ENCODE data around the gene FURIN.
"Not testable (repeated sequence)": the region's sequence is repeated elsewhere in the genome, so short reads cannot be mapped to it uniquely, and the experiment has no call there.

FURIN gene

DNA sequence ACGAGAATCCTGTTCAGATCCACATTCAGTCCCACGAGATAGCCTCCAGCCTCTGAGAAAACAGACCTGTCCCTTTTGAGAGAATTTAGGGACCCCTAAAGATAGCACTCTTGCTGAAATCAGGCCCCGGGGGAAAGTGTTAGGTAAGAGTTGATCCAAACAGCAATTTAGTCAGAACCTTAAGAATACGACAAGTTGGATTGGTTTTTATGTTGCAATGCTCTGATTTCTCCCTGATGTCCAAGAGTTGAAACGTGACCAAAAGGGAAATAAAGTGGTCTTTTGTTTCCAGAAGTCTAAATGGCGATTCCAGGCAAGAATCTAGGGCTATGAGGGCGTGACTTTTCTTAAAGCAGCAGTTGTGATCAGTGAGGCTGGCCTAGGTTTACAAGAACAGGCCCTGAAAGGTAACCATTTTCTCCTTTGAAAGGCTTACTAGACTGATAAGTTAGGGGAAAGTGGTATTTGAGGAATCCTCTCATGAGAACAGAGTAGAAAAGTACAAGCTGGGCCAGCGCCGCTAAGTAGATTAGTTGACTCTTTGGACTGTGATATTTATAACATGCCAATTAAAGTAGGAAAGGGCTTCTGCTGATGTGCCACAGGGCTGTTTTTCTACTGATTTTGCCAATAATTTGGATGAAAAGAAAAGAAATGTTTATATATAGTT lies 39.6 kb downstream of the FURIN start:
- H3K9me3 ChIP-seq (ENCODE audit: control extremely low read depth in 1 of 5, control insufficient read depth in 4 of 5, insufficient read depth in 2 of 5, low read depth in 1 of 5, low read length in 4 of 5): no peaks in the 10 kb centered on the region
- peaks cover 17 to 78% (median 67%) of the 10 kb centered on the region in 4 experiments for H3K36me3 ChIP-seq (ENCODE audit: control insufficient read depth in 4 of 4, insufficient read depth in 4 of 4, low read length in 3 of 4)
- peaks cover 2 to 11% (median 9%) of the 10 kb centered on the region in 4 experiments for H3K4me1 ChIP-seq (ENCODE audit: control extremely low read depth in 1 of 4, control insufficient read depth in 4 of 4, insufficient read depth in 4 of 4, low read length in 3 of 4)
- no peak overlapping the region for H3K27ac ChIP-seq (ENCODE audit: insufficient read depth in 1 of 2, low read depth in 1 of 2, low read length in 2 of 2, poor library complexity in 1 of 2, severe bottlenecking in 2 of 2)
- POLR2A ChIA-PET: no interaction called here
- CTCF ChIA-PET: interaction anchor here (1.4 to 16.2 kb wide), 2 partner anchors 25 to 26 kb away, joined by 4 to 258 read pairs; partner anchors contain the start of genes HDDC3 and UNC45A
- no peak for DNase-seq
- 97% methylated on average over 9 of the region's 9 CpGs for WGBS (ENCODE audit: insufficient coverage)
- H3K4me3 ChIP-seq (ENCODE audit: control insufficient read depth in 1 of 7, extremely low read depth in 1 of 7, insufficient read depth in 4 of 7, low read depth in 2 of 7, low read length in 6 of 7): no peak overlapping the region
- no peaks in the 10 kb centered on the region for H3K27me3 ChIP-seq (replicated peaks in 2 of 5; ENCODE audit: control insufficient read depth in 4 of 5, insufficient read depth in 5 of 5, low read length in 4 of 5)

DNA sequence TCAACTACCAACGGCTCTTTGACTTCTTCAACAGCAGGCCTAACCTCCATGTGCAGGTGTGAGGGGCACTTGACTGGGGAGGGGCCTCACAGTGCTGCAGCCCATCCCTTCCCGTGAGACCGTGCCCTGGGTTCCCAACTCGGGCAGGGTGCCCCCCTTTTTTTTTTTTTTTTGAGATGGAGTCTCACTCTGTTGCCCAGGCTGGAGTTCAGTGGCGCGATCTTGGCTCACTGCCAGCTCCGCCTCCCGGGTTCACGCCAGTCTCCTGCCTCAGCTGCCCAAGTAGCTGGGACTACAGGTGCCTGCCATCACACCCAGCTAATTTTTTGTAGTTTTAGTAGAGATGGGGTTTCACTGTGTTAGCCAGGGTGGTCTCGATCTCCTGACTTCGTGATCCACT lies 41.1 kb downstream of the FURIN start:
- H3K27me3 ChIP-seq (replicated peaks in 2 of 5; ENCODE audit: control insufficient read depth in 4 of 5, insufficient read depth in 5 of 5, low read length in 4 of 5); H3K4me3 ChIP-seq (ENCODE audit: control insufficient read depth in 1 of 7, extremely low read depth in 1 of 7, insufficient read depth in 4 of 7, low read depth in 2 of 7, low read length in 6 of 7); H3K4me1 ChIP-seq (ENCODE audit: control extremely low read depth in 1 of 4, control insufficient read depth in 4 of 4, insufficient read depth in 4 of 4, low read length in 3 of 4); H3K9me3 ChIP-seq (ENCODE audit: control extremely low read depth in 1 of 5, control insufficient read depth in 4 of 5, insufficient read depth in 2 of 5, low read depth in 1 of 5, low read length in 4 of 5); DNase-seq; POLR2A ChIA-PET; H3K27ac ChIP-seq (ENCODE audit: insufficient read depth in 1 of 2, low read depth in 1 of 2, low read length in 2 of 2, poor library complexity in 1 of 2, severe bottlenecking in 2 of 2): not testable (repeated sequence)
- CTCF ChIA-PET: interaction anchor here (1.1 to 11.0 kb wide), 3 partner anchors 9 to 24 kb away, joined by 4 to 96 read pairs (median 4); partner anchors contain the start of genes HDDC3 and MAN2A2
- 98% methylated on average over 11 of the region's 11 CpGs for WGBS (ENCODE audit: insufficient coverage)
- H3K36me3 ChIP-seq (ENCODE audit: control insufficient read depth in 4 of 4, insufficient read depth in 4 of 4, low read length in 3 of 4): peaks cover 17 to 90% (median 82%) of the 10 kb centered on the region in 4 experiments

DNA sequence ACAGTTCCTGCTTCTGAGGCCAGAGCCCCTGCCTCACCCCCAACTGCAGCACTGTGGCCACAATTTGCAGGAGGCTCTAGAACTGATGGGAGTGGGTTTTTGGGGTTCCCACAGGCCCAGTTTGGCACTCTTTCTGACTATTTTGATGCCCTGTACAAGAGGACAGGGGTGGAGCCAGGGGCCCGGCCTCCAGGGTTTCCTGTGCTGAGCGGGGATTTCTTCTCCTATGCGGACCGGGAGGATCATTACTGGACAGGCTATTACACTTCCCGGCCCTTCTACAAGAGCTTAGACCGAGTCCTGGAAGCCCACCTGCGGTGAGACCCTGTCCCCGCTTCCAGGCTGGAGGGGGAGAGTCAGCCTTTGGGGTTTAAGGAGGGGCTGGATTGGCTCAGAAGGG lies 41.6 kb downstream of the FURIN start:
- 100% methylated on average over 7 of the region's 8 CpGs for WGBS (ENCODE audit: insufficient coverage)
- CTCF ChIA-PET: interaction anchor here (1.3 to 11.0 kb wide), 2 partner anchors 9 to 17 kb away, joined by 3 to 96 read pairs; partner anchors contain the start of gene MAN2A2

DNA sequence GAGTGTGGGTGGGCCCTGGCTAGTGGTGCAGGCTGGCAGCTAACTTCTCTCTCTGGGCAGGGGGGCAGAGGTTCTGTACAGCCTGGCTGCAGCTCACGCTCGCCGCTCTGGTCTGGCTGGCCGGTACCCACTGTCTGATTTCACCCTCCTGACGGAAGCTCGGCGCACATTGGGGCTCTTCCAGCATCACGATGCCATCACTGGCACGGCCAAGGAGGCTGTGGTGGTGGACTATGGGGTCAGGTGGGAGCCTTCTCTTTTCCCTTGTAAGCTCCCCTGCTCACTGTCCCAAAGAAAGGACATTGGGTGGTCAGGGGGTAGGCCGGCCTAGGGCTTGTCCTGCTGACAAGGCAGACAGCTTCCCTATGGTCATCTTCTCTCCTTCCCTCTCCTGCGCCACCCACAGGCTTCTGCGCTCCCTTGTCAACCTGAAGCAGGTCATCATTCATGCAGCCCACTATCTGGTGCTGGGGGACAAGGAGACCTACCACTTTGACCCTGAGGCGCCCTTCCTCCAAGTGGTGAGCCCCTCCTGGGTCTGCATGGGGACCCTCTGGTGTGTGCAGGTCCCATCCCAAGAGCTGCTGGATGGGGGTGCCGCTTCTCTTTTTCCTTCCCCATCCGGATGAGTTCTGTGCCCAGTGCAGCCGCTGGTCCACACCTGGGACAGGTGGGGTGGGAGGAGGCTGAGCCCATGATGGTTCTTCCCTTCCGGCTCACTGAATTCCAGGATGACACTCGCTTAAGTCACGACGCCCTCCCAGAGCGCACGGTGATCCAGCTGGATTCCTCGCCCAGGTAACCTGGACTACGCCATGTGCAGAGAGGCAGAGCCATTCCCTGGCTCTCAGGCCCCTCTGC lies 42.3 kb downstream of the FURIN start:
- H3K27me3 ChIP-seq (replicated peaks in 2 of 5; ENCODE audit: control insufficient read depth in 4 of 5, insufficient read depth in 5 of 5, low read length in 4 of 5): no peaks in the 10 kb centered on the region
- H3K4me3 ChIP-seq (ENCODE audit: control insufficient read depth in 1 of 7, extremely low read depth in 1 of 7, insufficient read depth in 4 of 7, low read depth in 2 of 7, low read length in 6 of 7): no peak overlapping the region
- 97% methylated on average over 19 of the region's 24 CpGs for WGBS (ENCODE audit: insufficient coverage)
- no peak for DNase-seq
- H3K27ac ChIP-seq (ENCODE audit: insufficient read depth in 1 of 2, low read depth in 1 of 2, low read length in 2 of 2, poor library complexity in 1 of 2, severe bottlenecking in 2 of 2): peak overlapping the region in 1 of 2 experiments; percentile 47
- H3K4me1 ChIP-seq (ENCODE audit: control extremely low read depth in 1 of 4, control insufficient read depth in 4 of 4, insufficient read depth in 4 of 4, low read length in 3 of 4): peaks cover 6 to 20% (median 16%) of the 10 kb centered on the region in 4 experiments
- ChIA-PET CTCF (interaction anchor here (1.3 to 11.0 kb wide), 2 partner anchors 10 to 18 kb away, joined by 3 to 96 read pairs; partner anchors contain the start of gene MAN2A2), POLR2A (no interaction called here)
- peaks cover 13 to 91% (median 73%) of the 10 kb centered on the region in 4 experiments for H3K36me3 ChIP-seq (ENCODE audit: control insufficient read depth in 4 of 4, insufficient read depth in 4 of 4, low read length in 3 of 4)
- H3K9me3 ChIP-seq (ENCODE audit: control extremely low read depth in 1 of 5, control insufficient read depth in 4 of 5, insufficient read depth in 2 of 5, low read depth in 1 of 5, low read length in 4 of 5): no peaks in the 10 kb centered on the region

More for the DNA sequence above, 41.6 kb downstream of the FURIN start:
- Histone ChIP-seq H3K27me3 (replicated peaks in 2 of 5; ENCODE audit: control insufficient read depth in 4 of 5, insufficient read depth in 5 of 5, low read length in 4 of 5) (no peaks in the 10 kb centered on the region), H3K4me3 (ENCODE audit: control insufficient read depth in 1 of 7, extremely low read depth in 1 of 7, insufficient read depth in 4 of 7, low read depth in 2 of 7, low read length in 6 of 7) (no peak overlapping the region), H3K36me3 (ENCODE audit: control insufficient read depth in 4 of 4, insufficient read depth in 4 of 4, low read length in 3 of 4) (peaks cover 17 to 91% (median 80%) of the 10 kb centered on the region in 4 experiments), H3K4me1 (ENCODE audit: control extremely low read depth in 1 of 4, control insufficient read depth in 4 of 4, insufficient read depth in 4 of 4, low read length in 3 of 4) (peaks cover 0 to 13% (median 9%) of the 10 kb centered on the region in 4 experiments), H3K9me3 (ENCODE audit: control extremely low read depth in 1 of 5, control insufficient read depth in 4 of 5, insufficient read depth in 2 of 5, low read depth in 1 of 5, low read length in 4 of 5) (no peaks in the 10 kb centered on the region), H3K27ac (ENCODE audit: insufficient read depth in 1 of 2, low read depth in 1 of 2, low read length in 2 of 2, poor library complexity in 1 of 2, severe bottlenecking in 2 of 2) (peak overlapping the region in 1 of 2 experiments; percentile 47)
- DNase-seq: no peak
- POLR2A ChIA-PET: no interaction called here

DNA sequence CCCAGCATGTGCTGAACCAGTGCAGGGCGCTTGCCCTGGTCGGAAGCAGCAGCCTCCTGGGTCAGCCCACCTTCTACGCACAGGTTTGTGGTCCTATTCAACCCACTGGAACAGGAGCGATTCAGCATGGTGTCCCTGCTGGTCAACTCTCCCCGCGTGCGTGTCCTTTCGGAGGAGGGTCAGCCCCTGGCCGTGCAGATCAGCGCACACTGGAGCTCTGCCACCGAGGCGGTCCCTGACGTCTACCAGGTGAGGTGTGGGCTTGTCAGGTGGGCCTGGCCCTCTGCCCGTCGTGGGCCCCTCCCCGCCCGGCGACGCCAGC lies 42.9 kb downstream of the FURIN start:
- ChIA-PET CTCF (interaction anchor here (1.3 to 11.0 kb wide), 2 partner anchors 10 to 18 kb away, joined by 3 to 96 read pairs; partner anchors contain the start of gene MAN2A2), POLR2A (no interaction called here)
- peaks cover 13 to 88% (median 67%) of the 10 kb centered on the region in 4 experiments for H3K36me3 ChIP-seq (ENCODE audit: control insufficient read depth in 4 of 4, insufficient read depth in 4 of 4, low read length in 3 of 4)
- no peak for DNase-seq
- H3K9me3 ChIP-seq (ENCODE audit: control extremely low read depth in 1 of 5, control insufficient read depth in 4 of 5, insufficient read depth in 2 of 5, low read depth in 1 of 5, low read length in 4 of 5): no peaks in the 10 kb centered on the region
- 97% methylated on average over 12 of the region's 19 CpGs for WGBS (ENCODE audit: insufficient coverage)
- H3K4me1 ChIP-seq (ENCODE audit: control extremely low read depth in 1 of 4, control insufficient read depth in 4 of 4, insufficient read depth in 4 of 4, low read length in 3 of 4): peaks cover 6 to 26% (median 22%) of the 10 kb centered on the region in 4 experiments
- H3K4me3 ChIP-seq (ENCODE audit: control insufficient read depth in 1 of 7, extremely low read depth in 1 of 7, insufficient read depth in 4 of 7, low read depth in 2 of 7, low read length in 6 of 7): no peak overlapping the region
- H3K27ac ChIP-seq (ENCODE audit: insufficient read depth in 1 of 2, low read depth in 1 of 2, low read length in 2 of 2, poor library complexity in 1 of 2, severe bottlenecking in 2 of 2): no peak overlapping the region
- H3K27me3 ChIP-seq (replicated peaks in 2 of 5; ENCODE audit: control insufficient read depth in 4 of 5, insufficient read depth in 5 of 5, low read length in 4 of 5): no peaks in the 10 kb centered on the region

DNA sequence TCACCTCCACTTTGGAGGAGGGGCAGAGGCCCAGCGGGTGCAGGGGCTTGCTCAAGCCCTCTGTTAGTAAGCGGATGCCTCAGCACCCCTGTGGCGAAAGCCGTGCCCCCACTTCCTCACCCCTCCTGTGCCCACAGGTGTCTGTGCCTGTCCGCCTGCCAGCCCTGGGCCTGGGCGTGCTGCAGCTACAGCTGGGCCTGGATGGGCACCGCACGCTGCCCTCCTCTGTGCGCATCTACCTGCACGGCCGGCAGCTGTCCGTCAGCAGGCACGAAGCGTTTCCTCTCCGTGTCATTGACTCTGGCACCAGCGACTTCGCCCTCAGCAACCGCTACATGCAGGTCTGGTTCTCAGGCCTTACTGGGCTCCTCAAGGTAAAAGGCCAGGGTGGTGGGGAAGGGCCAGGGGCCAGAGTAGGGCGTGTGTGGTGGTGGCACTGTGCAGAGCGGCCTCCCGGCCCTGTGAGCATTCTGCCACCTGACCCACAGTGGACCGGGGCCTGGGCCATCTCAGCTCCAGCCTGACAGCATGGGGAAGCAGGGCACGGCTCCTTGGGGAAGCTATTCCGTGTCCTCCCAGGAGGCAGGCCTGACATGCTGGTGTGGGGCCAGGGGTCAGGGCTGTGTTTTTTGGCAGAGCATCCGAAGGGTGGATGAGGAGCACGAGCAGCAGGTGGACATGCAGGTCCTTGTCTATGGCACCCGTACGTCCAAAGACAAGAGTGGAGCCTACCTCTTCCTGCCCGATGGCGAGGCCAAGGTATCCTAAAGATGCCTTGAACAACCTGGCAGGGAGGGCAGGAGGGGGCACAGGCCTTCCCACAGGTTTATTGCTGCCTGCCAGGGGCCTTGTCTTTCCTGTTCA lies 43.8 kb downstream of the FURIN start:
- Histone ChIP-seq H3K27ac (ENCODE audit: insufficient read depth in 1 of 2, low read depth in 1 of 2, low read length in 2 of 2, poor library complexity in 1 of 2, severe bottlenecking in 2 of 2) (no peak overlapping the region), H3K4me3 (ENCODE audit: control insufficient read depth in 1 of 7, extremely low read depth in 1 of 7, insufficient read depth in 4 of 7, low read depth in 2 of 7, low read length in 6 of 7) (no peak overlapping the region), H3K9me3 (ENCODE audit: control extremely low read depth in 1 of 5, control insufficient read depth in 4 of 5, insufficient read depth in 2 of 5, low read depth in 1 of 5, low read length in 4 of 5) (no peaks in the 10 kb centered on the region), H3K36me3 (ENCODE audit: control insufficient read depth in 4 of 4, insufficient read depth in 4 of 4, low read length in 3 of 4) (peaks cover 13 to 88% (median 62%) of the 10 kb centered on the region in 4 experiments), H3K27me3 (replicated peaks in 2 of 5; ENCODE audit: control insufficient read depth in 4 of 5, insufficient read depth in 5 of 5, low read length in 4 of 5) (no peaks in the 10 kb centered on the region), H3K4me1 (ENCODE audit: control extremely low read depth in 1 of 4, control insufficient read depth in 4 of 4, insufficient read depth in 4 of 4, low read length in 3 of 4) (peaks cover 11 to 35% (median 31%) of the 10 kb centered on the region in 4 experiments)
- no peak for DNase-seq
- ChIA-PET POLR2A (no interaction called here), CTCF (interaction anchor here (11.0 kb wide), 1 partner anchor 11 kb away, joined by 96 read pairs; the partner anchor contains the start of gene MAN2A2)
- 98% methylated on average over 30 of the region's 30 CpGs for WGBS (ENCODE audit: insufficient coverage)
